EH (cell line): Measurements from ENCODE around the gene FAM174B.

Source experiments
- DNase-seq: peaks from one replicate; pipeline ENCODE4 v3.0.0-alpha.2; 2015; ENCODE audit warnings: low read depth

Gene FAM174B

DNA sequence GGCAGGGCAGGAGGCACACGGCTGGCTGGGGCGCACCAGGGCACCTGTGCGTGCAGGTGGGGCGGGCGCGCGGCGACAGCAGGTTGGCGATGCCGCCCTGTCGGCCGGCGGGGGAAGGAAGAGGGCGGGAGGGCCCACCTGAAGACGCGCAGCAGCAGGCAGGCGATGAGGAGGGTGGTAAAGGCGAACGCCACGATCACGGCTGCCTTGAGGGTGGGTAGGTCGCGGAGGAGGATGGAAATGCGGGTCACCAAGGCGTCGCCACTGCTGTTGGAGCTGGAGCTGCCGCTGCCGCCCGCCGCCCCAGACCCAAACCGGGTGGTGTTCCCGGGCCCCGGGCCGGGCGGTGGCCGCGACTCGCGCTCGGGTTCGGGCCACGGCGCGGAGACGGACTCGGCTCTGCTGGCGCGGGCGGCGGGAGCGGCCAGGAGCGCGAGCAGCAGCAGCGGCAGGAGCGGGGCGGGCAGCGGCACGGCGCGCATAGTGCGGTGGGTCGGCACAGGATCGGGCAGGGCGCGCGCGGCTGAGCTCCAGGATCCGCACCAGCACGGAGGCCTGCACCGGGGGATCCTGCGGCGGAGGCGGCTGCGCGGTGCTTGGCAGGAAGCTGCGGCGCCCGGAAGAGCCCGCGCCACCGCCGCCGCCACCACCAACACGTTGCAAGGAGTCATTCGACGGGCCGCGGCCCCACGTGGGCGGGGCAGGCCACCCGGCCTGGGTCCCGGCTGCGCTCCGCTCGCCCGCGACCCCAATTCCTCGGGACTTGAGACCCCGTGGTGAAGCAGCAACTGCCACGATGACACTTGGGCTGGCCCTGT lies at the start of gene FAM174B:
Gene FAM174B, minus strand, starts transcription at position 598 of the 818 bp plus-strand sequence.
- DNase-seq = peak; percentile 53

DNA sequence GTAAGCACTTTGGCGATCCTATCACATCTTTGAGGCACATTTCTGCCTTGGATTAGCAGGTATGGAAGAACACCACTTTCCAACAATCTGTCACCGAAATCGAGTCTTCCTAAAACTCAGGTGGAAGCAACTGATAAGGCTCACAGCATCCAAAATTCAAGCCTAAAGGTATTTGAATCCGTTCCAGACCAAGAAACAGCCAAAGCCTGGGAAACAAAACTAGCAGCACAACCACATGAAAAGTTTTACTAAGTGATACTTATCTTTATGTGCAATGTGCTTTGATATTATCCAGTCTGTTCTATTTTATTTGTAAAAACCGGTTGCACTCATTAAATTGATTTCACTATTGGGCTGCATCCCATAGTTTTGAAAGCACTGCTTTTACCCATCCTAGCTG lies 40.5 kb upstream of the FAM174B start:
- DNase-seq = no peak

DNA sequence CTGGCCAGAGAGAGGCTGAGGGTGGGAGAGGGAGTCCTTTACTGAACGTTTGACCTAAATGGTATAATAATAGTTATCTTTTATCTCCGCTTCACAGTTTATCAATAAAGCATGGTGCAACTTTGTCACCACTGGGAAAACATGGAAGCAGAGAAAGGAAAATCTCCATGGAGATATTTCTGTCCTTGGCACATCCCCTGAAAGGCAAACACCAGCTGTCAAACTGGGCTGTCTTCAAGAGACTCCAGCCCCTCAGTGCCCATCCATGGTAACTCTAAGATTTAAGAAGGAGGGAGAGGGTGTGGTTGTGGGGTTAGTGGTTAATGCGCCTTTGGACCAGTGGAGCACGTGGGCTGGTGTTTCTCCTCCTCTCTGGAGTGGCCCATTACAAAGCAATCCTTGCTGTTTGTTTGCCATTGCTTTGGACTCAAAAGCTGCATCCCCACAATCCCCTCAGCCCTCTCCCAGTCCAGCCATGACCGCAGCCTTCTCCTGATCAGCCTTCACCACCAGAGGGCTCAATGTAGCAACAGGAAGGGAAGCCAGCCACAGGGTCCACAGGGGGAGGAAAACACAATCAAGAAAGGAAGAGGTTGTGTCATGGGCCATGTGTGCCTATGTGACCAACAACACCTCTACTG lies 38.2 kb upstream of the FAM174B start:
- peak; percentile 27 for DNase-seq

DNA sequence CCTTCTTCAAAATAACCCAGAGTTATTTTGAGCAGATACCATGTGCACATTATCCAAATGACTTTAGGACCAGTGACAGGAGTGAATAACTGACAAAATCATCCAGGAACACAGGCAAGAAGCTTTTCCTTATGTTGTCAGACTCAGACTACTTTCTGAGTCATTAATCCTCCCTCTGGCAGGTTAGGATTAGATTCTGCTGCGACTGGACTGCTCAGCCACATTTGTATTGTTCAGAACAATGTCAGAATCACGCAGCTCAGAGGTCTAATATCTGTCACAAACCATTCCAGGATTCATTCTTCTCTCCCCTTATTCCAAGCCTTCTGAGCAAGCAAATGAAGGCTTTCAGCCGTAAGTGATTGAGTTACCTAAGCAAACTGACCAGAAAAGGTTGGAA lies 34.8 kb upstream of the FAM174B start:
- DNase-seq = no peak

DNA sequence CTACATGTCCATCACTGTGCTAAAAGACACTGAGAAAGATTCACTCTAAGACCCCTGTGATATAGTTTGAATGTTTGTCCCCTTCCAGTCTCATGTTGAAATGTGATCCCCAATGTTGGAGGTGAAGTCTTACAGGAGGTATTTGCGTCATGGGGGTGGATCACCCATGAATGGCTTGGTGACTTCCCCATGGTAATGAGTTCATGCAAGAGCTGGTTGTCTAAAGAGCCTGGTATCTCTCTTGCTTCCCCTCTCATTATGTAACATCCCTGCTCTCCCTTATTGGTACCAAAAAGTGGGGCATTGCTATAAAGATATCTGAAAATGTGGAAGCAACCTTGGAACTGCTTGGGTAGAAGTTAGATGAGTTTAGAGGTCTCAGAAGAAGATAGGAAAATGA lies 32.2 kb upstream of the FAM174B start:
- DNase-seq = no peak

DNA sequence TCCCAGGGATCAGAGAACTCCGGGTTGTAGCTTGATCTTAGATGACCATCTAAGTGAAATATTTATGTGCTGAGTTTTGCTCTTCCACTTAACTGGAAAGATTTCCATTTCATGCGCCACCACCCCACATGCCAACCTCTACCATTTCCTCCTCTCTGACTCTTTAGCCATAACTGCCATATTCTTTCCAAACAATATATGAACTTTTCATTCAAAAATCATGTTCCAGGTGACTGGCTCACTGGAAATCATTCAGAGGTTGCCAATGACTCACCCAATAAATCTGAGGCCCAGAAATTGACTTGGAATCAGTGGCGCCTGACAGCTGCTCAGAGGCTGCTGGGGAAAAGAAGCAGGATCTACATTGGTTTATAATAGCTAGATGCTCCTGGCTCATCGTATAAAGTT lies 31.6 kb upstream of the FAM174B start:
- no peak for DNase-seq

DNA sequence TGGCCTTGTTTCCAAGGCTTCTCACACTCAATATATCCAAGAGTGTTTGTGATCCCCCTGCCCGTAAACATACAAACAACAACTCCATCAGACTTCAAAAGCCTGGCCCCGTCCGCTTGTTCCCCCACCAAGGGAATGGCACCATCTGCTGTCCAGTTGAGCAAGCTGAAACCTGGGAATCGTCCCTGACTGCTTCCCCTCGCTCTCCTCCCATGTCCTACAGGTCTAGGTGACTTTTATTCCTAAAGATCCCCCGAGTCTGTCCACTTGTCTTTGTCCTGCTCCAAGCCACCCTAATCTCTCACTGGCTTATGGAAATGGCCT lies 27.9 kb upstream of the FAM174B start:
- DNase-seq = peak; percentile 28

DNA sequence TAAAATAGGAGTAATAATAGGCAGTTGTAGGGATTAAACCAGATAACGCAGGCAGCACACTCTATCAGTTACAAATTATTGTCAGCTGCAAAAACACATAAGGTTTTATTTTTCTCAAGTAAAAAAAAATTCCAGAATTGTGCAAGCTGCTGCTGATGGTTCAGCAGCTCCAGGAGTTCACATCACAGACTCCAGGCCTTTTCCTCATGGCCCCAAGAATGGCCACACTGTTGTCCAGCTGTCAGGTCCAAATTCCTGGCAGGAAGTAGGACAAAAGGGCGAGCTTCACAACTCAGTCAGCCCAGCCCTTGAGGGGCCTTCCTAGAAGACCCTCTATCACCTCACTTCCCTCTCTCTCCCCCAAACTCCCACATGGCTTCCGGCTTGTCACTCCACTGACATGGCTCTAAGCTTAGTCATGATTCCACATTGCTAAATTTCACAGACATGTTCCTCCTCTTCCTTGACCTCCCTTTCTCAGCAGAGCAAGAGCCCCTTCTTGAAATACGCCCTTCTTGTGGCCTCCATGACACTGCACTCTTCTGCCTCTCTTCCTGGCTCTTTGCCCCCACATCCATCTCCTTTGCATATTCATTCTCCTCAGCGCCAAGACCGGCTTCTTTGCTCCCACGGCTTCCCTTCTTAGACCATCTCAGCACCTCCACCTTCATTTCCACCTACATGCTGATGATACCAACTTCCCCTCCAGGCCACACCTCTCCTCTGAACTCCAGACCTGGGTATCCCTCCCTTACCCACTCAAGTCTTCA lies 27.4 kb upstream of the FAM174B start:
- peak; percentile 61 for DNase-seq

DNA sequence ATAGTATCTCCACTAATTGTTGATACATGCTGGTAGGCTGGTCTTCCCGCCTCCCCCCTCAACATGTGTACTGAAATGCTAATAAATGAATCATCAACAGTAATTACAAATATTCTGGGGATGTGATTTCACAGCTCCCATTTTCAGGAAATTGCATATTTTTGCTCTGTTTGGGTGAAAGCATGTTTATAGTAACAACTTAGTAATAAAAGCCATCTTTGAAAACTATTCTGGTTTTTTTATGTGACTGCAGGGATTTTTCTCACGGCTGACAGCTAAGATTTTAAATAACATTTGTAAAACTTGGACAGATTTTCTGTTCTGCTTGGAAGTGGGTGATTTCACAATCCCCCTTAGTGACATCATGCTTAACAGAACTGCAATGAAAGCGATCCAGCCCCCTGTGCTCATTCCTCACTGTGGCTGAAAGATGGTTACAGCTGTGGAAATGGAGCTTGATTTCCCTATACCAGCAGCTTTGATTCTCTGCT lies 25.6 kb upstream of the FAM174B start:
- DNase-seq = peak; percentile 94

DNA sequence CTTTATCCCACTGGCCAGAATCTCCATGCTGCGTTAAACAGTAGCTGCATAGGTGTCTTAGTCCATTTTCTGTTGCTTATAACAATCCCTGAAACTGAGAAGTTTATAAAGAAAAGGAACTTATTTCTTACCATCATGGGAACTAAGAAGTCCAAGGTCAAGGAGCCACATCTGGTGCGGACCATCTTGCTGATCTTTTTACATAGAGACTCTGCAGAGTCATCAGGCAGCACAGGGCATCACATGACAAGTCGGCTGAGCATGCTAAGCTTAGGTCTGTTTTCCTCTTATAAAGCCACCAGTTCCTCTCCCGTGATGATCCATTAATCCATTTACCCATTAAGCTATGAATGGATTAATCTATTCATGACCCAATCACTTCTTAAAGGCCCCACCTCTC lies 22.4 kb upstream of the FAM174B start:
- no peak for DNase-seq

DNA sequence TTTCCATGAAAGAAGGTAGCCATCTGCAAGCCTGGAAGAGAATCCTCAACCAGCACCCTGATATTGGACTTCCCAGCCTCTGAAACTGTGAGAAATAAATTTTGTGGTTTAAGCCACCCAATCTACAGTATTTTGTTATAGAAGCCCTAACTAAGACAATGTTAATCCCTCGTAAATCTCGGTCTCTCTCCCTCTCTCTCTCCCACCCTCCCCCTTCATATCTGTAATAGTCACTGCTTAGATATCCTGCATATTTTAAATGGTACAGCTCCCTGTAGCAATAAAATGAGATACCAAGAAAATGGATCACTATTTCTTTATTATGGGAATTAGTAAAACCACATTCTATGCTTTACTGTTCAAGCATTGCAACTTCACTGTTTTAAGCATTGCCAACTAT lies 21.0 kb upstream of the FAM174B start:
- peak; percentile 52 for DNase-seq

DNA sequence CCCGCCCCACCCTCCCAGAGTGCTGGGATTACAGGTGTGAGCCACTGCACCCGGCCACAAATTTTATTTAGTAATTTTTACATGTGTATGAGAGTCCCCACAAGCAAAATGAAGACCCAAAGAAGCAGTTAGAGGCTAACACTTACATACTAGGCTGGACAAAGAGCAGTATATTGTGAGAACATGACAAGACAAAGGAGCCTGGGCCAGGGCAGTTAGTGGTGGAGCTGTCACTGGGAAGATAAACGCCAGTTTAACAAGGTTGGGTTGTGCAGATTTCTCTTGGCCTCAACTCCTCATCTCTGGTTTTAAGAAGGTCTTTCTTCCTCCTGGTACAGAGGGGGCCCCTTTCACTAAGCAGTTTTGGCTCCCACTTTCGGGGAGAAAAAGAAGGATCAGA lies 19.9 kb upstream of the FAM174B start:
- no peak for DNase-seq

DNA sequence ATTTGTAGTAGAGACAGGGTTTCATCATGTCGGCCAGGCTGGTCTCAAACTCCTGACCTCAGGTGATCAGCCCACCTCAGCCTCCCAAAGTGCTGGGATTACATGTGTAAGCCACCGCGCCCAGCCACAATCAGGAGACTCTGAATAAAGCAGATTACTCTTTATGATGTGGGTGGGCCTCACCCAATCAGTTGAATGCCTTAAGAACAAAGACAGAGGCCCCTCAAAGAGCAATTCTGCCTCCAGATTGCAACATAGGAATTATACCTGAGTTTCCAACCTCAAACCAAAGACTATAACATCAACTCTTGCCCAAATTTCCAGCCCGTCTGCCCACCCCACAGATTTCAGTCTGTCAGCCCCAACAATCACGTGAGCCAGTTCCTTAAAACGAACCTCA lies 18.8 kb upstream of the FAM174B start:
- DNase-seq = no peak

DNA sequence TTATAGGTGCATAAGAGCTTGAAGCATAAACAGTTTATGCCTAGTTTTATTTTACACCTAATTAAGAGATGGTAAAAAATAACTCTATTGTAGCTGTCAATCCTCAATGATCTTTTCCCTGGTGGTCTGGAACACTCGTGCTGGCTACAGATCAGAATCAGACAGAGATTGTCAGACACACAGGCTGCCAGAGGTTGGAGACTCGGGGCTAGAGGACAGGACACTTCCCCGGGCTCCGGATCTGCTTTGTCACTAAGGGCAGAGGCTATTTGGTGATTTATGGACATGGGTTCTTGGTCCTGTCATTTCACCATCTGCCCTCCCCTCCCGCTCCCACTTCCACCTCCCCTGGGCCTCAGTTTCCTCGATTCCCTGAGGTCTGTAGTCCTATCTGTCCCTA lies 16.5 kb upstream of the FAM174B start:
- no peak for DNase-seq

DNA sequence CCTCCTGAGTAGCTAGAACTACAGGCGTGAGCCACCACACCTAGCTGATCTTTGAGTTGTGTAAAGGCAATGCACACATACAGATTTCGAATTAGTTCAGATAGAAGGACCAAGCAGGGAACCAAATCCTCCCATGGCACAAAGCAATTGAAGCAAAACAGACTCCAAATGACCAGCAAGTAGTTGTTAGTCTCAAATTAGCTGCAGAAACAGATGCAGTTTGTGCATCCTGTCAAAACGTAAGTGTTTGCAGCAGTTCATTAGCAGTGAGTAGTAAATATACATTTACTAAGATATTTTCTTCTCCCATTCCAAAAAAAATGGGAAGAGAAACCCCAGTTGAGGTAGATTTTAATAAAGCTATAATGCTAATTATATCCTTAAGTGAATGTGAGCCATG lies 15.8 kb upstream of the FAM174B start:
- no peak for DNase-seq

DNA sequence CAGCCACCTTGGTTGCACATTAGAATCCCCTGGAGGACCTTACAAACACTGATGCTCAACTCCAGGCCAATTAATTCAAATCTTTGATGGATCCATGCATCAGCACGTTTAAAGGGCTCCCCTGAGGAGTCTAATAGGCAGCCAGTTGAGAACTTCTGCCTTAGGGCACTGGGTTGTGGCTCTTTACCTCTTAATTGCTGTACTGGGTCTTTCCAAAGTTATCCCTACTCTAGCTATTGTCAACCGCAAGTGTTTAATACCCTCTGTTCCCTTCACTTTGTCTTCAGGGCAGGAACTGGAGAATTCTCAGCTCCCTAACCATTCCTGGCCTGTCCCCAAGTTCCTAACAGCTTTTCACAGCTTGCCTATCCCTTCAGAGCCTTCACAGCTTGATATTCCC lies 15.0 kb upstream of the FAM174B start:
- DNase-seq = no peak

DNA sequence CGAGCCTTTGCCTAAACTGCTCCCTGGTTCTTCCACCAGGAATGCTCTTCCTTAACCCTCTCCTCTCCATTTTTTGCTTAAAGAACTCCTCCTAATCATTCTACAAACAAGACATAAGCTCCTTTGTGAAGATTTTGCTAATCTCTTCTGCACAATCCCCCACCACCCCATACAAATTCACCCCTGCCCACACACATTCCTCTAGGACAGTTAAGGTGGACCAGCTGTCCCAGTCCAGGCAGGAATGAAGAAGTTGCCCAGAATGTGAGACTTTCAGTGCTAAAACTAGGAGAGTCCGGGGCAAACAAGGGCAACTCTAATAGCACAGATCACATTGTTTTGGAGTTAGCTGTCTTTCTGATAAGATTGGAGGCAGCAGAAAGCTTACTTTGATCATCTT lies 13.9 kb upstream of the FAM174B start:
- DNase-seq = no peak

DNA sequence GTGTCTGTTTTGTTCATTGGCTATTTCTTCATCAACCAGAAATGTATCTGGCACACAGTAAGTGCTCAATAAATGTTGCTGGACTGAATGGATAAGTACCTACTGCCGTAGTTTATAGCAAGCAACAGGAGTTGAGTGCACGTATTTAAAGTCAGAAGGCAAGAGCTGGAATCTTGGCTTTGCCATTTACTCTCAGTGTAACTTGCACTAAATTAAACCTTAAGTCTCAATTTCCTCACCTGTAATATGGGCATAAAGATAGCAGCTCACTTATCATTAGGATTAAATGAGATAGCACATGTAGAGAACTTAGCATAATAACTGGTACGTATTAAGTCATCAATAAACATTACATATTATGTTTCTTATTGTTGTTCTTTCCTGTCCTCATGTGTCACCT lies 13.0 kb upstream of the FAM174B start:
- DNase-seq = no peak

DNA sequence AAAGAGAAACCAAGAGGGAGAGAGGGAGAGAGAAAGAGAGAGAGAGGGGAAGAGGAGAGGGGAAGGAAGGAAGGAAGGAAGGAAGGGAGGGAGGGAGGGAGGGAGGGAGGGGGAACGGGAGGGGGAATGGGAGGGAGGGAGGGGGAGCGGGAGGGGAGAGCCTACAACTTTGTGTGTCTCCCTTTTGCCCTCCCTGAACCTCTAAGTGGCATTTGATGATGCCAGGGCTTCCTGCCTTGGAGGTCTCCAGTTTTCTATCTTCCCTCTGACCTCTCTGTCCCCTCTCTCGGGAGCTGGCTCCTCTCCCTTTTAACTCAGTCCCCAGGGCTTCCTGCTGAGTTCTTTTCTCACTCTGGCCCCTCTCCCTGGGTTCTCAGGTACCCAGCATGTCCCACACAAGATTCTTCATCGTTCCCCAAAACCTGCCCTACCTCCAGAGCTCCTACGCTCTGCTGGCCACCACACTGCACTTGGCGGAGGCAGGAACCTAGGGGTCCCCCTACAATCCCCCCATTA lies 12.5 kb upstream of the FAM174B start:
- no peak for DNase-seq

DNA sequence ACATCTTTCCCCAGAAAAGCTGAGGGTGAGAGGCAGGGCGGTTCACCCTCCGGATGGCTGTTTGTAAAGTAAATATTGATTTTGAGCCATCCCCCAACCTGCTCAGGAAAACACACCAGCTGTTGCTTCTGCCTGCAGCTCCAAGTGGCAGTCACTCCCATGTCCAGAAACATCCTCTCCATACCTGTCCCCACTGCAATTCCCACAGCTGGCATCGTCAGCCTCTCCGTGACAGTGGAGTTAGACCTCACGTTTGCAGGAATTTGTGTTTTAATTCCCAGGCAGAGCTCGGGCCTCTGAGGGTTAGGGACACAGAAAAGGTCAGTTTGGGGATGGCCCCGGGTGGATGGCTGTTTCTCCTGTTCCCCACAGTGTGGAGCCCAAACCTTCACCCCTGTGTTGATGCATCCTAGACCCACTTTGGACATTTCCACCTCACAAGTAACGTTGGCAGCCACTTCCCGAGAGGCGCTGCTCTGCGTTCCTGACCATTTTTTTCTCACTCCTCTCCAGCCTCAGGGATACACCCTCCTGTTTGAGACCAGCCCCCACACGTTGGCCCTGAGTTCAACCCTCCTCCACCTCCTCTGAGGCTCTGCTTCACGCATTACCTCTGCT lies 11.8 kb upstream of the FAM174B start:
- DNase-seq = no peak

DNA sequence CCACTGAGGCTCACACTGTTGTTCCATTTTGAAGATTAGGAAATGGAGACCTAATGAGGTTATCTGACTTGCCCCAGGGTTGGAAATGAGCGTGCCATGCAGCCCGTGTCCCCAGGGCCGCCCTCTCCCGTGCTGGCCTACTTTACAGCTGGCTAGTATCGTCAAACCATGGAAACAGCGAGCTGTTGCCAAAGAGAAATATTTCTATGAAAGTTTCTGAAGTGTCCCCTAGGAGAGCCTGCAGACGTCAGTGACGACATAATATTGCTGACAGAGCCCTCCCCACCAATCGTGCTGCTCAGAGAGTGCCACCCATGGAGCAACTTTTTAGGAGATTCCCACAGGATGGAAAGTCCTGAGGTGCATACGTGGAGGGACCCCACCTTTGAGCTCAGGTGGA lies 11.2 kb upstream of the FAM174B start:
- DNase-seq = no peak

DNA sequence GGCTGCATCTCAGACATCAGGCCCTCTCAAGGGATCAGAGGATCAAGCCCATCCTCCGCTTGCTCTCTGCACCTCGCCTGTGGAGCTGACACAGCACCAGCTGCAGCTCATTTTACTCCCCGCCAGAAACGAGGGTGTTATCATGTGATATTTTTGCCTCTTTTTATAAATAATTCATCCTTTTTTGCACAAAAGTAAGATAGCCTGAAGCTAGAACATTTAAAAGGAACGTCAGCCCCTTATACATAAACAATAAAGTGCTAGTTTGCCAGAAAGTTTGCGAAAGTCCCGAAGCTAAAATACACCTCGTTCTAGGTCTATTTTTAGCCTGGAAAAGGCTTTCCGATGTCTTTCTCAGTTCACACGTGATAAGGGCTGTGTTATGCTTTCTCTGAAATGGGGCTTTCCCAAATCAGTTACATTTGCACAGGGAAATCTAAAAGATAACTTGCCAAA lies 9.6 kb upstream of the FAM174B start:
- DNase-seq = peak; percentile 82
